Lower lobe of right lung (tissue), 2 donors: ENCODE measurements around the gene MANF. TPM values are rescaled to one million over a fixed set of nuclear protein-coding genes. Genes with fewer than 3 reads are reported as not detected.
A peak's percentile ranks its signal among the peaks of the same experiment; 100 is the strongest.
"Not testable (repeated sequence)": the region's sequence is repeated elsewhere in the genome, so short reads cannot be mapped to it uniquely, and the experiment has no call there.

ENCODE experiments used
- ATAC-seq, 2 donors: fragments of 200-7000 bp; cut with Tn5 transposase; one replicate each; pipeline ENCODE4 v1.9.1; 2020 to 2022; ENCODE audit warnings: mild to moderate bottlenecking in 2 of 2, moderate library complexity in 2 of 2
- DNase-seq: peaks from one replicate; pipeline ENCODE4 v3.0.0-alpha.2; 2020
- H3K27ac ChIP-seq: fragments of 200-600 bp; one replicate; pipeline ENCODE4 v1.8.0; 2022
- H3K27me3 ChIP-seq: fragments of 200-600 bp; one replicate; pipeline ENCODE4 v1.8.0; 2022; ENCODE audit warnings: low read depth
- H3K36me3 ChIP-seq: fragments of 200-600 bp; one replicate; pipeline ENCODE4 v1.8.0; 2022; ENCODE audit warnings: mild to moderate bottlenecking
- H3K4me1 ChIP-seq: fragments of 200-600 bp; one replicate; pipeline ENCODE4 v1.8.0; 2022
- H3K4me3 ChIP-seq: fragments of 200-600 bp; one replicate; pipeline ENCODE4 v1.8.0; 2022; ENCODE audit warnings: mild to moderate bottlenecking
- H3K9me3 ChIP-seq: fragments of 200-600 bp; one replicate; pipeline ENCODE4 v1.8.0; 2022
- intact Hi-C: fragments of 100-400 bp; cut with DNase I; formaldehyde crosslinking; loops from one replicate; pipeline ENCODE4 v1.11.0; 2022
- total RNA-seq: library from RNA; stranded (reverse); fragmentation: NEBNext Ultra II Directional; extraction: Animal tissue kit (Norgen Biotek cat#: 25700); gene quantifications from one replicate; pipeline ENCODE4 v1.2.1, GENCODE V29; 2021
- TF ChIP-seq, protein P1 (sequence below): fragments of 200-600 bp; IDR thresholded peaks from one replicate; pipeline ENCODE4 v1.8.0; 2022; ENCODE audit warnings: antibody characterized with exemption, mild to moderate bottlenecking
- donor health status: DM: no; HTN: yes; CAD: no; lungs with severe emphysema.

MANF gene
- total RNA-seq, 1 donor from 2014 or later, result 59.8 TPM

GRCh38 chr3:51358981-51359380, 26.1 kb upstream of the MANF start:
- Histone ChIP-seq H3K4me3 (no peak overlapping the region), H3K27me3 (no peaks in the 10 kb centered on the region), H3K36me3 (no peaks in the 10 kb centered on the region), H3K27ac (no peak overlapping the region), H3K9me3 (no peaks in the 10 kb centered on the region), H3K4me1 (no peaks in the 10 kb centered on the region)
- no peak for ATAC-seq
- intact Hi-C loops, result no loop called here
- TF ChIP-seq, protein P1, sequence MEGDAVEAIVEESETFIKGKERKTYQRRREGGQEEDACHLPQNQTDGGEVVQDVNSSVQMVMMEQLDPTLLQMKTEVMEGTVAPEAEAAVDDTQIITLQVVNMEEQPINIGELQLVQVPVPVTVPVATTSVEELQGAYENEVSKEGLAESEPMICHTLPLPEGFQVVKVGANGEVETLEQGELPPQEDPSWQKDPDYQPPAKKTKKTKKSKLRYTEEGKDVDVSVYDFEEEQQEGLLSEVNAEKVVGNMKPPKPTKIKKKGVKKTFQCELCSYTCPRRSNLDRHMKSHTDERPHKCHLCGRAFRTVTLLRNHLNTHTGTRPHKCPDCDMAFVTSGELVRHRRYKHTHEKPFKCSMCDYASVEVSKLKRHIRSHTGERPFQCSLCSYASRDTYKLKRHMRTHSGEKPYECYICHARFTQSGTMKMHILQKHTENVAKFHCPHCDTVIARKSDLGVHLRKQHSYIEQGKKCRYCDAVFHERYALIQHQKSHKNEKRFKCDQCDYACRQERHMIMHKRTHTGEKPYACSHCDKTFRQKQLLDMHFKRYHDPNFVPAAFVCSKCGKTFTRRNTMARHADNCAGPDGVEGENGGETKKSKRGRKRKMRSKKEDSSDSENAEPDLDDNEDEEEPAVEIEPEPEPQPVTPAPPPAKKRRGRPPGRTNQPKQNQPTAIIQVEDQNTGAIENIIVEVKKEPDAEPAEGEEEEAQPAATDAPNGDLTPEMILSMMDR, result no peak
- DNase-seq, result no peak

DNA sequence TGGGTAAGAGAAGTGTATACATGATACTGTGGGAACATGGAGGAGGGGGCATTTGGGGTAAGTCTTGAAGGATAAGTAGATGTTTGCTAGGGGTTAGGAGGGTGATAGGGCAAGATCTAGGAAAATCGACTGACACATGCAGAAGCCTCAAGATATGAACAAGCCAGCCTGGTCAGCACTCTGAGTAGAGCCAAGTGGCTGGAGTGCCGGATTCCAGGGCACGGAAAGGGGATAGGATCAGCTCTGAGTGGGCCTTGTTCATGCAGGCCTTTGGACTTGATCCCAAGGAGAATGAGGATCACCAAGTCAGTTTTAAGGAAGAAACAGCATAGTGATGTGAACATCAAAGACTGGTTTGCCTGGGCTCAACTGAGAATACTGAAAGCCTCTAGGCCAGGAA, 24.3 kb upstream of the MANF start:
- DNase-seq (no peak), ATAC-seq (peak in 1 of 2 donors; percentile 10)
- no peak overlapping the region for H3K4me3 ChIP-seq
- intact Hi-C loops, result no loop called here
- no peaks in the 10 kb centered on the region for H3K9me3 ChIP-seq
- no peaks in the 10 kb centered on the region for H3K4me1 ChIP-seq
- H3K27me3 ChIP-seq, result no peaks in the 10 kb centered on the region
- TF ChIP-seq, protein P1, result no peak
- no peaks in the 10 kb centered on the region for H3K36me3 ChIP-seq
- no peak overlapping the region for H3K27ac ChIP-seq

DNA sequence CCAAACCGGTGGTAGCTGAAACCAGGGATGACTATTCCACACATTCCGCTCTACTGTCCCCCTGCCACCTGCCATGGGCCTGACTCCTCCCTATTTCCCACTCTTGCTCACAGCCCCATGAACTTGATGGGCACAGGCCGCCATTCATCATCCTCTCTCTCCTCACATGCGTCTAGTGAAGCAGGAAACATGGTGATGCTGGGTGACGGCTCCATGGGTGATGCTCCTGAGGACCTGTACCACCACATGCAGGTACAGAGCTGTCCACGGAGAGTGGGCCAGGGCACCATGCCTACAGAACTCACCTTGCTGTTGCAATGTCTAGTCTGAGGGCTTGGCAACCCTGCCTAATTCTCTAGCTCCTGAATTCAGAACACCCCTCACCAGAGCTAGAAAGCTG, 23.3 kb upstream of the MANF start:
- Histone ChIP-seq H3K27ac (no peak overlapping the region), H3K4me1 (no peaks in the 10 kb centered on the region), H3K9me3 (no peaks in the 10 kb centered on the region), H3K36me3 (no peaks in the 10 kb centered on the region), H3K27me3 (no peaks in the 10 kb centered on the region), H3K4me3 (no peak overlapping the region)
- no peak for ATAC-seq
- intact Hi-C loops, result no loop called here
- TF ChIP-seq, protein P1, result no peak
- no peak for DNase-seq

DNA sequence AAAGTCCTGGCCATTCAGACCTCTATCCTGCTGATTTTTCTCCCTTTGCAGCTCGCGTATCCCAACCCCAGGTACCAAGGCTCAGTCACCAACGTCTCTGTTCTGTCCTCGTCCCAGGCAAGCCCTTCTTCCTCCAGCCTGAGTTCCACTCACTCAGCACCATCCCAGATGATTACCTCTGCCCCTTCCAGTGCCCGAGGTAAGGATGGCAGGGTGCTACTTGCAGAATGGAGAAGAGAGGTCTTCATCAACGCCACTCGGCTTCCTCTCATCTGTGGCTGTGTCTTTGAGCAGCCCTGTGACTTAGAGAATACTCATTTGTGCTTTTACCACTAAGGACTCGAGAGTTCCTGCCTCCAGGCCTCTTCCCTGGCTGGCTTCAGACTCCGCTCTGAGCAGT, 22.6 kb upstream of the MANF start:
- Histone ChIP-seq H3K9me3 (no peaks in the 10 kb centered on the region), H3K4me3 (no peak overlapping the region), H3K36me3 (no peaks in the 10 kb centered on the region), H3K4me1 (no peaks in the 10 kb centered on the region), H3K27me3 (no peaks in the 10 kb centered on the region), H3K27ac (no peak overlapping the region)
- no peak for DNase-seq
- ATAC-seq, result no peak
- TF ChIP-seq, protein P1, result no peak
- intact Hi-C loops, result no loop called here

GRCh38 chr3:51368276-51368675, 16.8 kb upstream of the MANF start:
- H3K9me3 ChIP-seq, intact Hi-C loops, H3K36me3 ChIP-seq, H3K4me1 ChIP-seq, H3K27ac ChIP-seq, H3K4me3 ChIP-seq, ATAC-seq, H3K27me3 ChIP-seq, DNase-seq: not testable (repeated sequence)

DNA sequence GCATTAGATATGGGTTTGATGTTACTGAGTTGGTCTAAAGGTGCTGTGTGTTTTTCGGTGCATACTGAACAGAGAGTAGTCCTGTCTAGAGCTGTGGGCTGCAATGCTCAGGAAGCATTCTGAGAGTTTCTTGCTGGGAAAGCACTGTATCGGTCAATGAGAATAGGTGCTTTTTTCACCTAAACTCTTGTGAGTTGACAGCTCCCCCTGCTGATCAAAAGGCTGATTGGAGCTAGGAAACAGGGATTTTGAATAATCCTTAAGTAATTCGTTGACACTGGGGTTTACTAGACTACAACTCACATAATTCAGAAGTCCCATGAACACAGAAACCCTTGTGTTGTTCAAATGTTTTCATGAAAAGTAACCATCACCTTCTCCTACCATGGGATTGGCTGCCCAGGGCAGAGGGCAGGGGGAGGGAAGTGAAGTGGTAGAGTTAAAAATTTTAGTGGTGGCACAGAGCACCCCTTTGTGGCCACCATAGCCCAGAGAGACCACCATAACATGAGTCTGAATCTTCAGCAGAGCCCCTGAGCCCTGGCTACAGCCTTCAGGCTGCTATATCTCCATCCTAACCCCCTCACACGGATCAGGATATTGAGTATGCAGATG, 13.0 kb upstream of the MANF start:
- ATAC-seq, result peak; percentile 51 to 59
- intact Hi-C loops, result no loop called here
- DNase-seq, result no peak
- H3K9me3 ChIP-seq, result no peaks in the 10 kb centered on the region
- H3K36me3 ChIP-seq, result no peaks in the 10 kb centered on the region
- H3K27me3 ChIP-seq, result peaks cover 8% of the 10 kb centered on the region
- no peaks in the 10 kb centered on the region for H3K4me1 ChIP-seq
- TF ChIP-seq, protein P1, result peak; percentile 63
- H3K27ac ChIP-seq, result no peak overlapping the region
- no peak overlapping the region for H3K4me3 ChIP-seq
